HL-60 (cell line): ENCODE measurements around the gene RSPH9.

ENCODE experiments used
- POLR2AphosphoS5 ChIP-seq: IDR thresholded peaks from 2 replicates; pipeline ENCODE4 v1.6.1; 2012; ENCODE audit warnings: low read depth
- SPI1 ChIP-seq: IDR thresholded peaks from 2 replicates; pipeline ENCODE4 v1.6.1; 2012; ENCODE audit warnings: low read depth, mild to moderate bottlenecking, borderline replicate concordance
- TF ChIP-seq, protein P1 (sequence below): IDR thresholded peaks from one replicate; pipeline ENCODE4 v1.5.1; 2011; ENCODE audit warnings: low read length, control low read depth, inconsistent platforms; ENCODE audit not compliant: insufficient read depth
- TF ChIP-seq, protein P2 (sequence below): IDR thresholded peaks from 2 replicates; pipeline ENCODE4 v1.6.1; 2012; ENCODE audit warnings: low read depth; ENCODE audit not compliant: insufficient replicate concordance

DNA sequence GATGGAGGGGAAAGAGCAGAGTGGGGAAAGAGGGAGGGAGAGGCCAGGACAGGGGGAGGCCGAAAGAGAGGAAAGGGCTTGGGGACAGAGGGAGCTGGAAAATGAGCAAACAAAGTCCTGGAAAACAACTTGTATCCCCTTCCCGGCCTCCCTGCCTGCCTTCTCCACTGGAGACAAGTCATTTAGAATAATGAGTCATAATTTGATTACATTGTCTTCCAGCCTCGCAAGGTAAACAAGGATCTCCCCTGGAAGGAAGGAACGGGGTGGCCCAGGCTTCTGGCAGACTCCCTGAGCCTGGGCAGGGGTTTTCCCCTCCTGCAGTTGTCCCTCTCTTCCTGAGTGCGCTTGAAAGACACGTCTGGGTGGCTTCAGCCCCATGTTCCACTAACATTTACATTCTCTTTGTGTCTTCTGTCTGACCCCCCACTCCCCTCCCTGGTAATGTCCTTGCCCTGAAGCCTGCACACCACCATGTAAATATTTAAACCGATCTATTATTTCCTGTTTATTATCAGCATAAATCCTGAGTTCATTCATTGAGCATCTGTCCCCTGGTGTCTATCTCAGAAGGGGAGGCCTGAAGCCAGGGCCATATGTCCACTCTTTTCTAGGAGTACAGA lies 54.8 kb downstream of the RSPH9 start:
- TF ChIP-seq, protein P1, sequence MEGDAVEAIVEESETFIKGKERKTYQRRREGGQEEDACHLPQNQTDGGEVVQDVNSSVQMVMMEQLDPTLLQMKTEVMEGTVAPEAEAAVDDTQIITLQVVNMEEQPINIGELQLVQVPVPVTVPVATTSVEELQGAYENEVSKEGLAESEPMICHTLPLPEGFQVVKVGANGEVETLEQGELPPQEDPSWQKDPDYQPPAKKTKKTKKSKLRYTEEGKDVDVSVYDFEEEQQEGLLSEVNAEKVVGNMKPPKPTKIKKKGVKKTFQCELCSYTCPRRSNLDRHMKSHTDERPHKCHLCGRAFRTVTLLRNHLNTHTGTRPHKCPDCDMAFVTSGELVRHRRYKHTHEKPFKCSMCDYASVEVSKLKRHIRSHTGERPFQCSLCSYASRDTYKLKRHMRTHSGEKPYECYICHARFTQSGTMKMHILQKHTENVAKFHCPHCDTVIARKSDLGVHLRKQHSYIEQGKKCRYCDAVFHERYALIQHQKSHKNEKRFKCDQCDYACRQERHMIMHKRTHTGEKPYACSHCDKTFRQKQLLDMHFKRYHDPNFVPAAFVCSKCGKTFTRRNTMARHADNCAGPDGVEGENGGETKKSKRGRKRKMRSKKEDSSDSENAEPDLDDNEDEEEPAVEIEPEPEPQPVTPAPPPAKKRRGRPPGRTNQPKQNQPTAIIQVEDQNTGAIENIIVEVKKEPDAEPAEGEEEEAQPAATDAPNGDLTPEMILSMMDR: no peak
- TF ChIP-seq, protein P2, sequence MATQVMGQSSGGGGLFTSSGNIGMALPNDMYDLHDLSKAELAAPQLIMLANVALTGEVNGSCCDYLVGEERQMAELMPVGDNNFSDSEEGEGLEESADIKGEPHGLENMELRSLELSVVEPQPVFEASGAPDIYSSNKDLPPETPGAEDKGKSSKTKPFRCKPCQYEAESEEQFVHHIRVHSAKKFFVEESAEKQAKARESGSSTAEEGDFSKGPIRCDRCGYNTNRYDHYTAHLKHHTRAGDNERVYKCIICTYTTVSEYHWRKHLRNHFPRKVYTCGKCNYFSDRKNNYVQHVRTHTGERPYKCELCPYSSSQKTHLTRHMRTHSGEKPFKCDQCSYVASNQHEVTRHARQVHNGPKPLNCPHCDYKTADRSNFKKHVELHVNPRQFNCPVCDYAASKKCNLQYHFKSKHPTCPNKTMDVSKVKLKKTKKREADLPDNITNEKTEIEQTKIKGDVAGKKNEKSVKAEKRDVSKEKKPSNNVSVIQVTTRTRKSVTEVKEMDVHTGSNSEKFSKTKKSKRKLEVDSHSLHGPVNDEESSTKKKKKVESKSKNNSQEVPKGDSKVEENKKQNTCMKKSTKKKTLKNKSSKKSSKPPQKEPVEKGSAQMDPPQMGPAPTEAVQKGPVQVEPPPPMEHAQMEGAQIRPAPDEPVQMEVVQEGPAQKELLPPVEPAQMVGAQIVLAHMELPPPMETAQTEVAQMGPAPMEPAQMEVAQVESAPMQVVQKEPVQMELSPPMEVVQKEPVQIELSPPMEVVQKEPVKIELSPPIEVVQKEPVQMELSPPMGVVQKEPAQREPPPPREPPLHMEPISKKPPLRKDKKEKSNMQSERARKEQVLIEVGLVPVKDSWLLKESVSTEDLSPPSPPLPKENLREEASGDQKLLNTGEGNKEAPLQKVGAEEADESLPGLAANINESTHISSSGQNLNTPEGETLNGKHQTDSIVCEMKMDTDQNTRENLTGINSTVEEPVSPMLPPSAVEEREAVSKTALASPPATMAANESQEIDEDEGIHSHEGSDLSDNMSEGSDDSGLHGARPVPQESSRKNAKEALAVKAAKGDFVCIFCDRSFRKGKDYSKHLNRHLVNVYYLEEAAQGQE: no peak
- TF ChIP-seq POLR2AphosphoS5 (no peak), SPI1 (no peak)
